Psoas muscle (tissue), 8 donors: ENCODE measurements around the gene PSMA7. TPM values are rescaled to one million over a fixed set of nuclear protein-coding genes. Genes with fewer than 3 reads are reported as not detected.

Experiments used
- ATAC-seq, 4 donors: fragments of 200-7000 bp; cut with Tn5 transposase; one replicate each; pipeline ENCODE4 v1.9.1; 2020; ENCODE audit warnings: moderate library complexity in 3 of 4, mild to moderate bottlenecking in 2 of 4
- DNase-seq, 2 donors: peaks; one replicate each; pipeline ENCODE4 v3.0.0-alpha.2; 2020
- H3K27ac ChIP-seq: fragments of 200-600 bp; one replicate; pipeline ENCODE4 v1.8.0; 2022
- H3K27me3 ChIP-seq, 3 donors: fragments of 200-600 bp in 1 of 3; one replicate each; pipeline versions ENCODE4 v1.6.1 to v1.8.0; 2013 to 2022; ENCODE audit warnings: low read length in 2 of 3, mild to moderate bottlenecking in 2 of 3, moderate library complexity in 1 of 3; ENCODE audit not compliant: insufficient read depth in 3 of 3
- H3K36me3 ChIP-seq, 2 donors: fragments of 200-600 bp in 1 of 2; one replicate each; pipeline versions ENCODE4 v1.6.1 to v1.8.0; 2013 to 2022; ENCODE audit warnings: low read depth in 1 of 2, mild to moderate bottlenecking in 1 of 2, moderate library complexity in 1 of 2; ENCODE audit not compliant: insufficient read depth in 1 of 2
- H3K4me1 ChIP-seq: fragments of 200-600 bp; one replicate; pipeline ENCODE4 v1.8.0; 2022
- H3K4me3 ChIP-seq: fragments of 200-600 bp; one replicate; pipeline ENCODE4 v1.8.0; 2022; ENCODE audit warnings: mild to moderate bottlenecking
- H3K9me3 ChIP-seq: fragments of 200-600 bp; one replicate; pipeline ENCODE4 v1.8.0; 2022
- WGBS, 3 donors: extraction: QIAGEN DNeasy Blood & Tissue Kit; methylation state at CpG; one replicate each; pipeline versions ENCODE4 v1.1.6 to v1.1.7; 2013; 5-methylcytosine and 5-hydroxymethylcytosine counted together
- intact Hi-C, 2 donors: fragments of 100-400 bp; cut with DNase I; formaldehyde crosslinking; loops; one replicate each; pipeline versions ENCODE4 v1.11.0 to v1.14.2; 2022
- polyA plus RNA-seq, 3 donors: library from polyadenylated mRNA; stranded (reverse); fragments of 200-250 nt; gene quantifications; one replicate each; pipeline ENCODE4 v1.2.3, GENCODE V29; 2013
- total RNA-seq, 4 donors: library from RNA; stranded (reverse); fragmentation: NEBNext Ultra II Directional in 2 of 4; extraction: Animal tissue kit (Norgen Biotek cat#: 25700) in 2 of 4; gene quantifications; one replicate each; pipeline versions ENCODE4 v1.2.1 to v1.2.4, GENCODE V29; 2021 to 2023
- TF ChIP-seq, protein P1 (sequence below): fragments of 200-600 bp; IDR thresholded peaks from one replicate; pipeline ENCODE4 v1.8.0; 2022; ENCODE audit warnings: antibody characterized with exemption
- donor health status: healthy with polysubstance abuse.
- donor health status: DM: no; HTN: no; CAD: no; lungs with moderate emphysema.
- donor health status: Bipolar disorder and iron deficiency.
- donor health status: healthy.
- donor health status: DM: yes; HTN: yes; CAD: no.
- donor health status: DM: no; HTN: no; CAD: no.
- donor health status: DM: no; HTN: no; CAD: no.
- donor health status: DM: yes; HTN: yes; CAD: no.

The PSMA7 gene
- total and polyA plus RNA-seq, 7 donors: 307 to 1,146 (median 499) TPM

DNA sequence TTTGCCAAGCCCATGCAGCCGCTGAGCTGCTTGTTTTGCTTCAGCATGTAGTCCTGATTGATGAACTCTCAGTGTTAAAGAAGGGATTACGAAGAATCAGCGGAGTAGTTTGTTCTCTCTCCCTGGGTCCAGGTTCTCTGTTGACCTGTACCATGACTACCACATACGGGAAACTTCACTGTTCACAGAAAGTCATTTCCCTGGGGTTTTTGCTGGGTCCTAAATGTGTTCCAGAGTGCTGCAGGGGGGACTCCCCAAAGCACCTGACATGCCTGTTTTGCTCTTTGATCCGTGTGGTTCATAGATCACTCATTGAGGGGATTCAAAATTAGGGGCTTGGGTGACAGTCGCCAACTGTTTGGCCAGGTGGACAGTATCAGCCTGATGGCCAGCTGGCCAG is 15.4 kb downstream of the PSMA7 start:
- Histone ChIP-seq H3K4me3 (peak overlapping the region; percentile 17), H3K36me3 (peaks cover 13 to 87% of the 10 kb centered on the region in 2 donors), H3K9me3 (no peaks in the 10 kb centered on the region), H3K27ac (peak overlapping the region; percentile 39), H3K27me3 (no peaks in the 10 kb centered on the region), H3K4me1 (peaks cover 51% of the 10 kb centered on the region)
- no peak for DNase-seq
- 65 to 84% (median 72%) methylated on average over 6 of the region's 6 CpGs for WGBS, 3 donors
- TF ChIP-seq, protein P1, sequence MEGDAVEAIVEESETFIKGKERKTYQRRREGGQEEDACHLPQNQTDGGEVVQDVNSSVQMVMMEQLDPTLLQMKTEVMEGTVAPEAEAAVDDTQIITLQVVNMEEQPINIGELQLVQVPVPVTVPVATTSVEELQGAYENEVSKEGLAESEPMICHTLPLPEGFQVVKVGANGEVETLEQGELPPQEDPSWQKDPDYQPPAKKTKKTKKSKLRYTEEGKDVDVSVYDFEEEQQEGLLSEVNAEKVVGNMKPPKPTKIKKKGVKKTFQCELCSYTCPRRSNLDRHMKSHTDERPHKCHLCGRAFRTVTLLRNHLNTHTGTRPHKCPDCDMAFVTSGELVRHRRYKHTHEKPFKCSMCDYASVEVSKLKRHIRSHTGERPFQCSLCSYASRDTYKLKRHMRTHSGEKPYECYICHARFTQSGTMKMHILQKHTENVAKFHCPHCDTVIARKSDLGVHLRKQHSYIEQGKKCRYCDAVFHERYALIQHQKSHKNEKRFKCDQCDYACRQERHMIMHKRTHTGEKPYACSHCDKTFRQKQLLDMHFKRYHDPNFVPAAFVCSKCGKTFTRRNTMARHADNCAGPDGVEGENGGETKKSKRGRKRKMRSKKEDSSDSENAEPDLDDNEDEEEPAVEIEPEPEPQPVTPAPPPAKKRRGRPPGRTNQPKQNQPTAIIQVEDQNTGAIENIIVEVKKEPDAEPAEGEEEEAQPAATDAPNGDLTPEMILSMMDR: no peak
- intact Hi-C loops: no loop called here
- ATAC-seq: no peak

DNA sequence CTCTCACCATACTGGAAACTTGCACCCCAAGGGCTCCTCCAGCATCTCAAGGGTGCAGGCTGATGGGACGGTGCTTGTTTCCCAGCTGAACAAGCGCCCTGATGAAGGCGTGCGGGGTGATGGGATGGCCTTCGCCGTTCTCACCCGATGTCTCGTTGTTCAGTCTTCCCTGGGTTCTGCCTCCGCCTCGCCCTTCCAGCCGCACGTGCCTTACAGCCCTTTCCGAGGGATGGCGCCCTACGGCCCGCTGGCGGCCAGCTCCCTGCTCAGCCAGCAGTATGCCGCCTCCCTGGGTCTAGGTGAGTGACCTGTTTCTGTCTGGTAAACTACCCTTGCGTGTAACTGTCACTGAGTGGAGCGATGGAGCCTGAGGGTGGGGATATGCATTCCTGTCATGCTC is 17.1 kb downstream of the PSMA7 start:
- ATAC-seq: no peak
- peaks cover 41% of the 10 kb centered on the region for H3K4me1 ChIP-seq
- WGBS, 3 donors: 93 to 95% (median 94%) methylated on average over 20 of the region's 20 CpGs
- TF ChIP-seq, protein P1: no peak
- no peaks in the 10 kb centered on the region for H3K27me3 ChIP-seq
- H3K4me3 ChIP-seq: no peak overlapping the region
- no peaks in the 10 kb centered on the region for H3K9me3 ChIP-seq
- DNase-seq: no peak
- intact Hi-C loops: no loop called here
- no peak overlapping the region for H3K27ac ChIP-seq
- peaks cover 13 to 70% of the 10 kb centered on the region in 2 donors for H3K36me3 ChIP-seq

DNA sequence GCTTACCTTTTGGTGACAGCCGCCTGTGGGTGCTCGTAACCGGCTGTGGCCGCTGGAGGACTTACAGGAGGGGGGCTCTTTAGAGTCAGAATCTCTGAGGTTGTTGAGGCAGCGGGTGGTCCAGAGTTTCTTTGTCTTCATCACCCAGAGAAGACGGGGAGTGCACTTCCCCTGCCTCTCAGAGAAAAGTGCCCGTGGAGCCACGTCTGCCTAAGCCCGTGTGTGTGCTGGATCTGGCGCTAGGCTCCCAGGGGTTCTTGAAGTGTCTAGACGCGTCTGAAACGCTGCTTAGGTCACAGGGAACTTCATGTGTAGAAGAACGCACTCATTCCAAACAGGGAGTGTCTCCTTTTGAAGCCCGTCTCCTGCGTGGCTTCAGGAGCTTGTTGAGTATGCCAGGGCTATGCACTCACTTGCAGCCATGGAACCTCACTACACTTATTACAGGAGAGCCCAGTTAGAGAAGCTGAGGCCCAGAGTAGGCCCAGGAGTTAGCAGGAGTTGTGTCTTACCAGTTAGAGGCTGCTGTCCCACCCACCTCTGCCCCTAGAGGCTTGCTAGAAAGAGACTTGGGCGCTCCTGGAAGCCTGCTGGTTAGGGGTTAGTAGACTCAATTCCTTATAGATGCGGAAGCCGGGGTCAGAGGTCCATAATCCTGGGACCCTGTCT is 19.6 kb downstream of the PSMA7 start:
- Histone ChIP-seq H3K27me3 (no peaks in the 10 kb centered on the region), H3K4me1 (peaks cover 59% of the 10 kb centered on the region), H3K9me3 (no peaks in the 10 kb centered on the region), H3K27ac (peak overlapping the region; percentile 99), H3K4me3 (peak overlapping the region; percentile 81), H3K36me3 (peaks cover 13 to 45% of the 10 kb centered on the region in 2 donors)
- 21 to 29% (median 21%) methylated on average over 19 of the region's 19 CpGs for WGBS, 3 donors
- ATAC-seq (no peak), DNase-seq (no peak)
- intact Hi-C loops: loop anchor here (2.0 to 5.0 kb wide), 2 partner anchors 13 to 56 kb away; partner anchors contain the start of gene TAF4 (in 1 of the 2)
- TF ChIP-seq, protein P1: no peak

DNA sequence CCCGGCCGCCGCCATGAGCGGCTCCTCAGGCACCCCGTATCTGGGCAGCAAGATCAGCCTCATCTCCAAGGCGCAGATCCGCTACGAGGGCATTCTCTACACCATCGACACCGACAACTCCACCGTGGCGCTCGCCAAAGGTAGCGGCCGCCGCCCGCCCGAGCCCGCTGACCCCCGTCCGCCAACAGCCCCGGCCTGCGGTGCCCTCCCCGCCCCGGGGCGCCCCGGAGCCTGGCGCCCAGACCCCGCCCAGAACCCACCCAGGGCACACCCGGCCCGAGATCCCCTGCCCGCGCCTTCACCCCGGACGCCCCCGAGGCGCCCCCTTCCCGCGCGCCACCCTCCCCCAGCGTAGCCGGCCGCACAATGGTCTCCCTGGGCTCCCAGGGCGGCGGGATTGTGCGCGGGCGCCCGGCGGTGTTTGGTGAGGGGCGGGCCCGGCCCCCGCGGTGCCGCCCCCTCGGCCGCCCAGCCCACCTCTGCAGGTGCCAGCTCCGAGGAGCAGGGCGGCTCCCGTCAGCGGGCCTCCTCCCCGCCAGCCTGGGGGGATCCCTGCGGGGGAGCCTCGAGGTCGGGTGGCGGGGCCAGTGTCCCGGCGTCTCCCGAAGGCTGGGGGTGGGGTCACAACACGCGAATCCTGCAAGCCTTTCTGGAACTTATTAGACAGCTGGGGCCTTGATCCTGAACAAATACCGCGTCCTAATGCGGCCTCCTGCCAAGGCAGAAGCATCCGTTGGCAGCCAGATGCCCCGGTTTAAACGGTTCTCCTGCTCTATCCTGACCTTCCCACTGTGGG is 20.3 kb downstream of the PSMA7 start:
- ATAC-seq (no peak), DNase-seq (peak; percentile 52 to 77)
- intact Hi-C loops: loop anchor here (2.0 to 5.0 kb wide), 2 partner anchors 14 to 56 kb away; partner anchors contain the start of gene TAF4 (in 1 of the 2)
- TF ChIP-seq, protein P1: no peak
- no peaks in the 10 kb centered on the region for H3K27me3 ChIP-seq
- H3K9me3 ChIP-seq: no peaks in the 10 kb centered on the region
- H3K36me3 ChIP-seq: peaks cover 12 to 37% of the 10 kb centered on the region in 2 donors
- WGBS, 3 donors: 1% methylated on average over 24 to 77 of the region's 77 CpGs
- peaks cover 60% of the 10 kb centered on the region for H3K4me1 ChIP-seq
- peak overlapping the region; percentile 81 for H3K4me3 ChIP-seq
- H3K27ac ChIP-seq: peak overlapping the region; percentile 99
